Vagina (tissue), 2 donors: ENCODE data around the gene RPL22.

Experiments used
- CTCF ChIP-seq, 3 experiments: fragments of 450-650 bp in 2 of 3; fragments of 200-600 bp in 1 of 3; sonication (generic) in 1 of 3; IDR thresholded peaks; one replicate each; pipeline ENCODE4 v1.5.1; 2017 to 2019; ENCODE audit warnings: antibody characterized with exemption in 3 of 3, mild to moderate bottlenecking in 2 of 3, moderate library complexity in 2 of 3
- POLR2A ChIP-seq, 2 donors: fragments of 450-650 bp; IDR thresholded peaks; one replicate each; pipeline ENCODE4 v1.6.1; 2017; ENCODE audit warnings: antibody characterized with exemption in 2 of 2, mild to moderate bottlenecking in 2 of 2, moderate library complexity in 2 of 2
- POLR2AphosphoS5 ChIP-seq, 2 donors: sonication (generic); formaldehyde crosslinking; IDR thresholded peaks; one replicate each; pipeline ENCODE4 v1.9.0; 2017; ENCODE audit warnings: antibody characterized with exemption in 2 of 2, mild to moderate bottlenecking in 2 of 2, low read depth in 1 of 2; ENCODE audit not compliant: insufficient read depth in 1 of 2

DNA sequence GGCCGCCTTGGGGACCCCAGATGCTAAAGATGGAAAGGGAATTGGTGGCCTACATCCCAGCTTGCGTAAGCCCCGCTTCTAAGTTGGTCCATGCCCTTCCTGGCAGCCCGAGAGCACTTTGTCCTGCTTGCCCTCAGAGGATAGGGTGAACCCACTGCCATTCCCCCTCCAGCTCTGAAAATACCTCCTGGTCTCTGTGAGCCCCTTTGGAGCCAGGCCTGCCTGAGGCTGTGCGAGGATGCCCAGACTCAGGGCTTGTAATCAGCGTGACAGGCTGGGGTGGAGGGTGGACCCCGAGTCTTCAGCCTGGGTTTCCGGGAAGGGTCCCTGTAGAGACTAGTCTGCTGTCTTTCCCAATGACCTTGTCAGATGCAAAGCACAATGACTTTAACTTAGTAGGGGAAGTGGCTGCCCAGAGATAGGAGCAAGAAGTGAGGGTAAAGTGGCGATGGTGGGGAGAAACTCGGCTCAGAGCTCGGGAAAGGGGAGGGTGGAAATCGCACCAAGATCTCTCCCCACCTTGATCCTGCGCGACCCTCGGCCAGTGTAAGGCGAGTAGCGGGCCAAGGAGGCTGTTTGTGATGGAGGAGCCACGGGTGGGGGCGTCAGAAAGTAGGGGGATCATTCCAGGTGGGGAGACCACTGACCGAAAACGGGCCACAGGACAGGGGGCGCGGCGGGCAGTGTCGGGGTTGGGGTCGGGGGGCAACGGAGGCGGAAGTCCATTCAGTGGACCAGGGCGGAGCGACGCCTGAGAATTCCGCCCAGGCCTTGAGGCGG, 41.9 kb upstream of the RPL22 start:
- TF ChIP-seq CTCF (IDR thresholded peaks at IDR 0.05) (no peak), POLR2A (IDR thresholded peaks at IDR 0.05) (no peak), POLR2AphosphoS5 (IDR thresholded peaks at IDR 0.05; ENCODE audit: insufficient read depth in 1 of 2, low read depth in 1 of 2) (no peak)
